GM12874 (cell line): ENCODE measurements around the gene MORF4L2.

ENCODE experiments used
- TF ChIP-seq, protein P1 (sequence below): IDR thresholded peaks from 2 replicates; pipeline ENCODE4 v1.5.1; 2011; ENCODE audit warnings: low read depth, mild to moderate bottlenecking, control low read depth, low read length, moderate library complexity; ENCODE audit not compliant: insufficient read depth

The MORF4L2 gene

GRCh38 chrX:103631145-103631544 lies 55.4 kb downstream of the MORF4L2 start:
- TF ChIP-seq, protein P1, sequence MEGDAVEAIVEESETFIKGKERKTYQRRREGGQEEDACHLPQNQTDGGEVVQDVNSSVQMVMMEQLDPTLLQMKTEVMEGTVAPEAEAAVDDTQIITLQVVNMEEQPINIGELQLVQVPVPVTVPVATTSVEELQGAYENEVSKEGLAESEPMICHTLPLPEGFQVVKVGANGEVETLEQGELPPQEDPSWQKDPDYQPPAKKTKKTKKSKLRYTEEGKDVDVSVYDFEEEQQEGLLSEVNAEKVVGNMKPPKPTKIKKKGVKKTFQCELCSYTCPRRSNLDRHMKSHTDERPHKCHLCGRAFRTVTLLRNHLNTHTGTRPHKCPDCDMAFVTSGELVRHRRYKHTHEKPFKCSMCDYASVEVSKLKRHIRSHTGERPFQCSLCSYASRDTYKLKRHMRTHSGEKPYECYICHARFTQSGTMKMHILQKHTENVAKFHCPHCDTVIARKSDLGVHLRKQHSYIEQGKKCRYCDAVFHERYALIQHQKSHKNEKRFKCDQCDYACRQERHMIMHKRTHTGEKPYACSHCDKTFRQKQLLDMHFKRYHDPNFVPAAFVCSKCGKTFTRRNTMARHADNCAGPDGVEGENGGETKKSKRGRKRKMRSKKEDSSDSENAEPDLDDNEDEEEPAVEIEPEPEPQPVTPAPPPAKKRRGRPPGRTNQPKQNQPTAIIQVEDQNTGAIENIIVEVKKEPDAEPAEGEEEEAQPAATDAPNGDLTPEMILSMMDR: no peak

GRCh38 chrX:103630171-103630511 lies 56.4 kb downstream of the MORF4L2 start:
- TF ChIP-seq, protein P1: no peak

DNA sequence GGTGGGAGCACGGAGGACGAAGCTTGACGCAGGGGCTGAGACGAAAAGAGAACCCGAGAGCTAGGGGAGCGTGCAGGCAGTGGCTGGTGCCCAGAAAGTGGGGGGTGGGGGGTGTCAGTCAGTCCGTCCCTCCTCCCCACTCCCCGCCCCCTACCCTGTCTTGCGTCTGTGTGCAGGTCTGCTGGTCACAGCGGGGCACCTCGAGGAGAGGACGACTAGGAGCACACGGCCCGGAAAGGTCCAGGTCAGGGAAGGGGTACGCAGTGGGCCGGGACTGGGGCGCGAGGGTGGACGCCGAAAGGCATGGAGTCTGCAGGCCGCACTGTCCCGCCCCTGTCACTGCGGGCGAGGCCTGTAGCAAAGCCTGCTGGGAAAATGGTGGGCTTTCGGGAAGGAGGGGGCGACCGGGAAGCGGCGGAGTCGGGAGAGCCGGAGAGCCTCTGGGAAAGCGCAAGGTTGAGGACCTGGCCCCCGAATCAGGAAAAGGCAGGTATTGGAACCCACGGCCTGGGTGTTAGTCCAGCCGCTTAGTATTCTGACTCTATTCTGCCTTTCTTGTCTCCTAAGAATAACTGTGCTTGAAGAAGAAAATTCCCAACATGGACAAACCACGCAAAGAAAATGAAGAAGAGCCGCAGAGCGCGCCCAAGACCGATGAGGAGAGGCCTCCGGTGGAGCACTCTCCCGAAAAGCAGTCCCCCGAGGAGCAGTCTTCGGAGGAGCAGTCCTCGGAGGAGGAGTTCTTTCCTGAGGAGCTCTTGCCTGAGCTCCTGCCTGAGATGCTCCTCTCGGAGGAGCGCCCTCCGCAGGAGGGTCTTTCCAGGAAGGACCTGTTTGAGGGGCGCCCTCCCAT lies 57.0 kb downstream of the MORF4L2 start:
- TF ChIP-seq, protein P1: no peak

GRCh38 chrX:103628386-103629317 lies 57.8 kb downstream of the MORF4L2 start, which contains the start of gene TCEAL1:
Gene TCEAL1, plus strand, starts transcription at chrX:103628975. Its CDS starts 942 bp downstream, at chrX:103629917.
- TF ChIP-seq, protein P1: no peak

DNA sequence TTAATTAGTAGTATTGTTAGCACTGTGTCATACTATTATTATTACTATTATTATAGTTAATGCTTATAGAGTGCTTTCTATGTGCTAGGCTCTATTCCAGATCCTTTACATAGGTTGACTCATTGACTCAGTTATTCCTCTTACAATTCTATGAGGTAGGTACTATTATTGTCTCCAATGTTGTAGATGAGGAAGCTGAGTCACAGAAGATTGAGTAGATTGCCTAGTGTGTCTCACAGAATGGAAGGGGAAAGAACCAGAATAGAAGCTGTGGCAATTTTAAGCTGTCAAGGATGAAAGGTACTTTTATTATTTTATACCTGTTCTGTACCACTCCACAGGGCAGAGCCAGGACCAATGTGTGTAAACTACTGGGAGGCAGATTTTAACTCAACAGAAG lies 59.6 kb downstream of the MORF4L2 start:
- TF ChIP-seq, protein P1: no peak
